Osteocyte (in vitro differentiated cells): ENCODE results near the gene SLC6A5. TPM values are rescaled to one million over a fixed set of nuclear protein-coding genes. Genes with fewer than 3 reads are reported as not detected.
A peak's percentile ranks its signal among the peaks of the same experiment; 100 is the strongest.

Experiments
- DNase-seq: peaks from one replicate; pipeline ENCODE4 v3.0.0; 2021; ENCODE audit warnings: mixed read lengths; ENCODE audit not compliant: unreplicated experiment; ENCODE audit errors: extremely low spot score
- H3K27ac Mint-ChIP-seq: one replicate; pipeline ENCODE4 v1.8.0; 2021; ENCODE audit warnings: mild to moderate bottlenecking, mixed read lengths; ENCODE audit not compliant: unreplicated experiment
- H3K27me3 Mint-ChIP-seq: one replicate; pipeline ENCODE4 v1.8.0; 2021; ENCODE audit warnings: mixed read lengths; ENCODE audit not compliant: unreplicated experiment
- H3K36me3 Mint-ChIP-seq: one replicate; pipeline ENCODE4 v1.8.0; 2021; ENCODE audit warnings: mixed read lengths; ENCODE audit not compliant: unreplicated experiment
- H3K4me1 Mint-ChIP-seq: one replicate; pipeline ENCODE4 v1.8.0; 2021; ENCODE audit warnings: mixed read lengths; ENCODE audit not compliant: unreplicated experiment
- H3K4me3 Mint-ChIP-seq: one replicate; pipeline ENCODE4 v1.8.0; 2021; ENCODE audit warnings: mild to moderate bottlenecking, moderate library complexity, mixed read lengths; ENCODE audit not compliant: unreplicated experiment
- H3K9me3 Mint-ChIP-seq: one replicate; pipeline ENCODE4 v1.8.0; 2021; ENCODE audit warnings: mixed read lengths; ENCODE audit not compliant: unreplicated experiment
- CTCF ChIP-seq: fragments of 200-600 bp; sonication (generic); IDR thresholded peaks from 2 replicates; pipeline ENCODE4 v1.5.0; 2021; ENCODE audit warnings: antibody characterized with exemption, mild to moderate bottlenecking, moderate library complexity
- total RNA-seq: library from RNA; stranded (reverse); gene quantifications from 2 replicates; pipeline ENCODE4 v1.2.1, GENCODE V29; 2021

The SLC6A5 gene
- total RNA-seq, 1 donor from 2014 or later = not detected

GRCh38 chr11:20656901-20657300 is 57.5 kb downstream of the SLC6A5 start:
- no peak overlapping the region for H3K27ac Mint-ChIP-seq
- no peaks in the 10 kb centered on the region for H3K36me3 Mint-ChIP-seq
- no peak for TF ChIP-seq CTCF
- no peaks in the 10 kb centered on the region for H3K9me3 Mint-ChIP-seq
- H3K27me3 Mint-ChIP-seq = peaks cover 27% of the 10 kb centered on the region
- H3K4me1 Mint-ChIP-seq = no peaks in the 10 kb centered on the region
- no peak for DNase-seq
- H3K4me3 Mint-ChIP-seq = no peak overlapping the region

GRCh38 chr11:20658135-20658534 is 58.7 kb downstream of the SLC6A5 start:
- peaks cover 24% of the 10 kb centered on the region for H3K27me3 Mint-ChIP-seq
- H3K4me3 Mint-ChIP-seq = no peak overlapping the region
- no peak overlapping the region for H3K27ac Mint-ChIP-seq
- H3K4me1 Mint-ChIP-seq = no peaks in the 10 kb centered on the region
- DNase-seq = no peak
- TF ChIP-seq CTCF = no peak
- no peaks in the 10 kb centered on the region for H3K36me3 Mint-ChIP-seq
- no peaks in the 10 kb centered on the region for H3K9me3 Mint-ChIP-seq

- Mint-ChIP-seq H3K27me3 (peaks cover 16% of the 10 kb centered on the region), H3K4me1 (no peaks in the 10 kb centered on the region), H3K27ac (no peak overlapping the region), H3K4me3 (no peak overlapping the region), H3K9me3 (no peaks in the 10 kb centered on the region), H3K36me3 (no peaks in the 10 kb centered on the region)
- no peak for DNase-seq
- TF ChIP-seq CTCF = no peak
These were observed 62.0 kb downstream of the SLC6A5 start for GRCh38 chr11:20661445-20661844.

GRCh38 chr11:20661850-20662249 is 62.4 kb downstream of the SLC6A5 start:
- Mint-ChIP-seq H3K4me3 (no peak overlapping the region), H3K4me1 (no peaks in the 10 kb centered on the region), H3K36me3 (no peaks in the 10 kb centered on the region), H3K27ac (no peak overlapping the region), H3K9me3 (no peaks in the 10 kb centered on the region), H3K27me3 (peaks cover 17% of the 10 kb centered on the region)
- no peak for TF ChIP-seq CTCF
- no peak for DNase-seq

- no peak for TF ChIP-seq CTCF
- Mint-ChIP-seq H3K27me3 (peaks cover 59% of the 10 kb centered on the region), H3K4me1 (peaks cover 9% of the 10 kb centered on the region), H3K36me3 (no peaks in the 10 kb centered on the region), H3K4me3 (peak overlapping the region; percentile 2), H3K27ac (no peak overlapping the region), H3K9me3 (no peaks in the 10 kb centered on the region)
- no peak for DNase-seq
These were observed 68.9 kb downstream of the SLC6A5 start for GRCh38 chr11:20668131-20668809.
